ENCODE measurements around the gene CLDN7.

CLDN7 gene

GRCh38 chr17:7293816-7294613 lies 31.7 kb upstream of the CLDN7 start:
- peak overlapping the region; percentile 21 for H3K4me3 Mint-ChIP-seq
- DNase-seq (ENCODE audit: low spot score in 2 of 2): no peak

GRCh38 chr17:7293159-7293558 lies 30.9 kb upstream of the CLDN7 start:
- no peak for ATAC-seq (ENCODE audit: low read depth)
- Mint-ChIP-seq H3K36me3 (no peaks in the 10 kb centered on the region), H3K27me3 (peaks cover 11% of the 10 kb centered on the region), H3K4me3 (no peak overlapping the region), H3K27ac (no peak overlapping the region), H3K4me1 (peaks cover 13% of the 10 kb centered on the region), H3K9me3 (no peaks in the 10 kb centered on the region)
- no peak for DNase-seq (ENCODE audit: low spot score in 2 of 2)

More at GRCh38 chr17:7293816-7294613, 31.7 kb upstream of the CLDN7 start:
- Mint-ChIP-seq H3K9me3 (no peaks in the 10 kb centered on the region), H3K36me3 (no peaks in the 10 kb centered on the region), H3K27ac (no peak overlapping the region), H3K4me1 (peaks cover 13% of the 10 kb centered on the region), H3K27me3 (peaks cover 8% of the 10 kb centered on the region)
- peak; percentile 5 for ATAC-seq (ENCODE audit: low read depth)

- no peak overlapping the region for H3K27ac Mint-ChIP-seq
- H3K4me3 Mint-ChIP-seq: no peak overlapping the region
- H3K36me3 Mint-ChIP-seq: no peaks in the 10 kb centered on the region
- peaks cover 13% of the 10 kb centered on the region for H3K4me1 Mint-ChIP-seq
- no peaks in the 10 kb centered on the region for H3K9me3 Mint-ChIP-seq
- no peak for ATAC-seq (ENCODE audit: low read depth)
- H3K27me3 Mint-ChIP-seq: peaks cover 14% of the 10 kb centered on the region
- no peak for DNase-seq (ENCODE audit: low spot score in 2 of 2)
Measured at GRCh38 chr17:7292729-7293128, 30.5 kb upstream of the CLDN7 start.

- H3K27ac Mint-ChIP-seq: no peak overlapping the region
- H3K36me3 Mint-ChIP-seq: no peaks in the 10 kb centered on the region
- DNase-seq (ENCODE audit: low spot score in 2 of 2) (no peak), ATAC-seq (ENCODE audit: low read depth) (no peak)
- no peaks in the 10 kb centered on the region for H3K9me3 Mint-ChIP-seq
- H3K4me3 Mint-ChIP-seq: no peak overlapping the region
- H3K4me1 Mint-ChIP-seq: peaks cover 13% of the 10 kb centered on the region
- H3K27me3 Mint-ChIP-seq: peaks cover 15% of the 10 kb centered on the region
Measured at GRCh38 chr17:7292194-7292593, 29.9 kb upstream of the CLDN7 start.

- H3K4me3 Mint-ChIP-seq: no peak overlapping the region
- ATAC-seq (ENCODE audit: low read depth) (no peak), DNase-seq (ENCODE audit: low spot score in 2 of 2) (no peak)
- H3K4me1 Mint-ChIP-seq: peaks cover 9% of the 10 kb centered on the region
- peaks cover 10% of the 10 kb centered on the region for H3K27me3 Mint-ChIP-seq
- no peaks in the 10 kb centered on the region for H3K36me3 Mint-ChIP-seq
- no peak overlapping the region for H3K27ac Mint-ChIP-seq
- no peaks in the 10 kb centered on the region for H3K9me3 Mint-ChIP-seq
Measured at GRCh38 chr17:7290685-7291084, 28.4 kb upstream of the CLDN7 start.

- Mint-ChIP-seq H3K27ac (no peak overlapping the region), H3K27me3 (peaks cover 10% of the 10 kb centered on the region)
Measured at GRCh38 chr17:7290166-7290565, 27.9 kb upstream of the CLDN7 start.

GRCh38 chr17:7289256-7290032 lies 27.2 kb upstream of the CLDN7 start:
- no peaks in the 10 kb centered on the region for H3K36me3 Mint-ChIP-seq
- ATAC-seq (ENCODE audit: low read depth) (no peak), DNase-seq (ENCODE audit: low spot score in 2 of 2) (no peak)
- H3K9me3 Mint-ChIP-seq: no peaks in the 10 kb centered on the region
- no peak overlapping the region for H3K4me3 Mint-ChIP-seq
- H3K4me1 Mint-ChIP-seq: peaks cover 3% of the 10 kb centered on the region
- peaks cover 8% of the 10 kb centered on the region for H3K27me3 Mint-ChIP-seq
- H3K27ac Mint-ChIP-seq: no peak overlapping the region

More at GRCh38 chr17:7290166-7290565, 27.9 kb upstream of the CLDN7 start:
- Mint-ChIP-seq H3K9me3 (no peaks in the 10 kb centered on the region), H3K36me3 (no peaks in the 10 kb centered on the region), H3K4me3 (no peak overlapping the region), H3K4me1 (peaks cover 7% of the 10 kb centered on the region)
- DNase-seq (ENCODE audit: low spot score in 2 of 2) (no peak), ATAC-seq (ENCODE audit: low read depth) (no peak)

- H3K4me3 Mint-ChIP-seq: no peak overlapping the region
- peaks cover 23% of the 10 kb centered on the region for H3K27me3 Mint-ChIP-seq
- H3K9me3 Mint-ChIP-seq: no peaks in the 10 kb centered on the region
- no peaks in the 10 kb centered on the region for H3K36me3 Mint-ChIP-seq
- H3K27ac Mint-ChIP-seq: no peak overlapping the region
- peaks cover 10% of the 10 kb centered on the region for H3K4me1 Mint-ChIP-seq
- DNase-seq (ENCODE audit: low spot score in 2 of 2): no peak
- ATAC-seq (ENCODE audit: low read depth): no peak
Measured at GRCh38 chr17:7285679-7286078, 23.4 kb upstream of the CLDN7 start.

- ATAC-seq (ENCODE audit: low read depth): no peak
- Mint-ChIP-seq H3K4me1 (peaks cover 17% of the 10 kb centered on the region), H3K9me3 (no peaks in the 10 kb centered on the region), H3K27ac (no peak overlapping the region), H3K27me3 (peaks cover 22% of the 10 kb centered on the region), H3K4me3 (no peak overlapping the region), H3K36me3 (no peaks in the 10 kb centered on the region)
- DNase-seq (ENCODE audit: low spot score in 2 of 2): no peak
Measured at GRCh38 chr17:7284911-7285310, 22.6 kb upstream of the CLDN7 start.

- no peak for ATAC-seq (ENCODE audit: low read depth)
- Mint-ChIP-seq H3K27me3 (peaks cover 21% of the 10 kb centered on the region), H3K36me3 (no peaks in the 10 kb centered on the region), H3K9me3 (no peaks in the 10 kb centered on the region), H3K4me3 (no peak overlapping the region), H3K4me1 (peaks cover 17% of the 10 kb centered on the region), H3K27ac (no peak overlapping the region)
- no peak for DNase-seq (ENCODE audit: low spot score in 2 of 2)
Measured at GRCh38 chr17:7283471-7284216, 21.4 kb upstream of the CLDN7 start.

- DNase-seq (ENCODE audit: low spot score in 2 of 2) (no peak), ATAC-seq (ENCODE audit: low read depth) (no peak)
- Mint-ChIP-seq H3K27me3 (peaks cover 17% of the 10 kb centered on the region), H3K27ac (no peak overlapping the region), H3K9me3 (no peaks in the 10 kb centered on the region), H3K4me3 (peak overlapping the region; percentile 29), H3K36me3 (no peaks in the 10 kb centered on the region), H3K4me1 (peaks cover 17% of the 10 kb centered on the region)
Measured at GRCh38 chr17:7282752-7283321, 20.6 kb upstream of the CLDN7 start.

- Mint-ChIP-seq H3K27me3 (peaks cover 15% of the 10 kb centered on the region), H3K9me3 (no peaks in the 10 kb centered on the region), H3K4me1 (peaks cover 17% of the 10 kb centered on the region), H3K27ac (no peak overlapping the region), H3K4me3 (peak overlapping the region; percentile 85), H3K36me3 (no peaks in the 10 kb centered on the region)
- DNase-seq (ENCODE audit: low spot score in 2 of 2): peak in 1 of 2 donors; percentile 27
- ATAC-seq (ENCODE audit: low read depth): no peak
Measured at GRCh38 chr17:7281953-7282751, 19.9 kb upstream of the CLDN7 start.
